HG03378 (cell line): ENCODE data around the gene KIF18B.

Experiments used
- ATAC-seq: cut with Tn5 transposase; IDR thresholded peaks from one replicate; pipeline ENCODE4 v1.9.1; 2021; ENCODE audit warnings: mild to moderate bottlenecking, moderate library complexity; ENCODE audit not compliant: unreplicated experiment

The KIF18B gene

GRCh38 chr17:44907729-44908470 lies 39.7 kb downstream of the KIF18B start:
- ATAC-seq = no peak

- no peak for ATAC-seq
These were observed 40.5 kb downstream of the KIF18B start for GRCh38 chr17:44906763-44907728.

GRCh38 chr17:44906010-44906646 lies 41.4 kb downstream of the KIF18B start:
- no peak for ATAC-seq

- ATAC-seq = no peak
These were observed 42.3 kb downstream of the KIF18B start for GRCh38 chr17:44905006-44906000.

GRCh38 chr17:44904001-44904984 lies 43.3 kb downstream of the KIF18B start:
- no peak for ATAC-seq

- no peak for ATAC-seq
These were observed 44.4 kb downstream of the KIF18B start for GRCh38 chr17:44903012-44903685.

GRCh38 chr17:44902135-44902760 lies 45.3 kb downstream of the KIF18B start:
- ATAC-seq = no peak

GRCh38 chr17:44901411-44901921 lies 46.1 kb downstream of the KIF18B start:
- ATAC-seq = no peak

- no peak for ATAC-seq
These were observed 46.7 kb downstream of the KIF18B start for GRCh38 chr17:44900894-44901293.

- peak; percentile 55 for ATAC-seq
These were observed 48.3 kb downstream of the KIF18B start, which contains the start of gene EFTUD2 for GRCh38 chr17:44899074-44899782. TSS of gene EFTUD2 (minus strand) at chr17:44899445. CDS start at chr17:44894521, 4,924 bp downstream.

GRCh38 chr17:44898768-44899073 lies 48.9 kb downstream of the KIF18B start:
- ATAC-seq = no peak

- ATAC-seq = no peak
These were observed 52.9 kb downstream of the KIF18B start for GRCh38 chr17:44894642-44895041.

- ATAC-seq = no peak
These were observed 55.3 kb downstream of the KIF18B start for GRCh38 chr17:44892250-44892649.

GRCh38 chr17:44889003-44889402 lies 58.6 kb downstream of the KIF18B start:
- no peak for ATAC-seq

GRCh38 chr17:44887971-44888954 lies 59.3 kb downstream of the KIF18B start:
- ATAC-seq = no peak

GRCh38 chr17:44887016-44887415 lies 60.6 kb downstream of the KIF18B start:
- no peak for ATAC-seq
